ENCODE results near the gene SNX13.

SNX13 gene

GRCh38 chr7:17946591-17946990 lies 6.3 kb upstream of the SNX13 start:
- no peak for DNase-seq

GRCh38 chr7:17944720-17945119 lies 4.4 kb upstream of the SNX13 start:
- DNase-seq, result no peak

- no peak for DNase-seq
These were observed 2.7 kb upstream of the SNX13 start for GRCh38 chr7:17943006-17943405.

GRCh38 chr7:17942231-17942630 lies 1.9 kb upstream of the SNX13 start:
- DNase-seq, result no peak

- DNase-seq, result no peak
These were observed 697 bp upstream of the SNX13 start for GRCh38 chr7:17940951-17941431.

- DNase-seq, result peak; percentile 52
These were observed 540 bp downstream of the SNX13 start for GRCh38 chr7:17939606-17940301.

- DNase-seq, result no peak
These were observed 1.1 kb downstream of the SNX13 start for GRCh38 chr7:17939211-17939605.

GRCh38 chr7:17937506-17938120 lies 2.7 kb downstream of the SNX13 start:
- no peak for DNase-seq

- DNase-seq, result no peak
These were observed 4.0 kb downstream of the SNX13 start for GRCh38 chr7:17936321-17936720.

GRCh38 chr7:17934612-17935240 lies 5.6 kb downstream of the SNX13 start:
- DNase-seq, result no peak

GRCh38 chr7:17934094-17934493 lies 6.2 kb downstream of the SNX13 start:
- DNase-seq, result no peak

- no peak for DNase-seq
These were observed 7.5 kb downstream of the SNX13 start for GRCh38 chr7:17932770-17933169.

- DNase-seq, result no peak
These were observed 9.2 kb downstream of the SNX13 start for GRCh38 chr7:17931069-17931468.

GRCh38 chr7:17930546-17930945 lies 9.7 kb downstream of the SNX13 start:
- DNase-seq, result no peak

- DNase-seq, result no peak
These were observed 10.5 kb downstream of the SNX13 start for GRCh38 chr7:17929647-17930395.

GRCh38 chr7:17928055-17928454 lies 12.2 kb downstream of the SNX13 start:
- no peak for DNase-seq

GRCh38 chr7:17921857-17922416 lies 18.4 kb downstream of the SNX13 start:
- no peak for DNase-seq

GRCh38 chr7:17917842-17918241 lies 22.5 kb downstream of the SNX13 start:
- DNase-seq, result no peak

GRCh38 chr7:17916786-17917185 lies 23.5 kb downstream of the SNX13 start:
- no peak for DNase-seq

GRCh38 chr7:17915796-17916195 lies 24.5 kb downstream of the SNX13 start:
- DNase-seq, result no peak

- DNase-seq, result no peak
These were observed 25.1 kb downstream of the SNX13 start for GRCh38 chr7:17915168-17915567.

GRCh38 chr7:17913250-17913649 lies 27.0 kb downstream of the SNX13 start:
- no peak for DNase-seq
